ENCODE measurements around the gene TASP1. TPM values are rescaled to one million over a fixed set of nuclear protein-coding genes. Genes with fewer than 3 reads are reported as not detected.

Gene TASP1
- total RNA-seq, 1 donor from 2014 or later, result 10.3 TPM

DNA sequence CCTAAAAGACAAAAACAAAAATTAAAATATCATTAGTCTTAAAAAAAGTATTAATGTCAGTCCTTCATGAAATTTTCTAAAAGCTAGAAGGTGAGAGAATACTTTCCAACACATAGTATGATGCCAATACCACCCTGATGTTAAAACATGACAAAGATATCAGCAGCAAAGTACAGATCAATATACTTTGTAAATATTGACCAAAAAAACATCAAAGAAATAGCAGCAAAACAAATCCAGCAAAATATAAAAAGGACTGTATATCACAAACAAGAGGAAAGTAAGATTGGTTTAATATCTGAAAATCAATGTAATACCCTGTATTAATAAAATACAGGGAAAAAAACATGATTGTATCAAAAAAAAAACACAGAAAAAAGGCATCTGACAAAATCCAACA lies 51.4 kb downstream of the TASP1 start:
- no peak overlapping the region for H3K27ac Mint-ChIP-seq (ENCODE audit: unreplicated experiment)
- no peak overlapping the region for H3K4me2 ChIP-seq (ENCODE audit: low read length)
- peaks cover 4% of the 10 kb centered on the region for H3K9me3 ChIP-seq (ENCODE audit: insufficient read depth, low read depth, low read length)
- peaks cover 9% of the 10 kb centered on the region for H3K36me3 Mint-ChIP-seq (ENCODE audit: low read depth, unreplicated experiment)
- H3K4me3 Mint-ChIP-seq (ENCODE audit: unreplicated experiment), result no peak overlapping the region
- DNase-seq (ENCODE audit: low read depth) (no peak), FAIRE-seq (no peak)
- H3K4me1 Mint-ChIP-seq (ENCODE audit: low read depth, unreplicated experiment), result no peaks in the 10 kb centered on the region
- no peak overlapping the region for H2AFZ ChIP-seq (ENCODE audit: low read depth, low read length)
- no peaks in the 10 kb centered on the region for H3K4me1 ChIP-seq (ENCODE audit: insufficient read depth, low read length)
- H3K27ac ChIP-seq (ENCODE audit: low read depth, low read length), result no peak overlapping the region
- H4K20me1 ChIP-seq (ENCODE audit: insufficient read depth, low read length), result no peaks in the 10 kb centered on the region
- no peaks in the 10 kb centered on the region for H3K27me3 Mint-ChIP-seq (ENCODE audit: low read depth, unreplicated experiment)
- H3K9ac ChIP-seq (ENCODE audit: low read length), result no peak overlapping the region
- H3K36me3 ChIP-seq (ENCODE audit: insufficient read depth, low read length), result peaks cover 5% of the 10 kb centered on the region
- no peaks in the 10 kb centered on the region for H3K27me3 ChIP-seq (ENCODE audit: insufficient read depth, low read length)
- H3K9me3 Mint-ChIP-seq (ENCODE audit: unreplicated experiment), result peaks cover 1% of the 10 kb centered on the region
- H3K4me3 ChIP-seq (ENCODE audit: insufficient read depth, low read depth, low read length), result no peak overlapping the region
- no peaks in the 10 kb centered on the region for H3K79me2 ChIP-seq (ENCODE audit: insufficient read depth, low read length)
- TF ChIP-seq, protein P1, sequence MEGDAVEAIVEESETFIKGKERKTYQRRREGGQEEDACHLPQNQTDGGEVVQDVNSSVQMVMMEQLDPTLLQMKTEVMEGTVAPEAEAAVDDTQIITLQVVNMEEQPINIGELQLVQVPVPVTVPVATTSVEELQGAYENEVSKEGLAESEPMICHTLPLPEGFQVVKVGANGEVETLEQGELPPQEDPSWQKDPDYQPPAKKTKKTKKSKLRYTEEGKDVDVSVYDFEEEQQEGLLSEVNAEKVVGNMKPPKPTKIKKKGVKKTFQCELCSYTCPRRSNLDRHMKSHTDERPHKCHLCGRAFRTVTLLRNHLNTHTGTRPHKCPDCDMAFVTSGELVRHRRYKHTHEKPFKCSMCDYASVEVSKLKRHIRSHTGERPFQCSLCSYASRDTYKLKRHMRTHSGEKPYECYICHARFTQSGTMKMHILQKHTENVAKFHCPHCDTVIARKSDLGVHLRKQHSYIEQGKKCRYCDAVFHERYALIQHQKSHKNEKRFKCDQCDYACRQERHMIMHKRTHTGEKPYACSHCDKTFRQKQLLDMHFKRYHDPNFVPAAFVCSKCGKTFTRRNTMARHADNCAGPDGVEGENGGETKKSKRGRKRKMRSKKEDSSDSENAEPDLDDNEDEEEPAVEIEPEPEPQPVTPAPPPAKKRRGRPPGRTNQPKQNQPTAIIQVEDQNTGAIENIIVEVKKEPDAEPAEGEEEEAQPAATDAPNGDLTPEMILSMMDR (IDR thresholded peaks at IDR 0.05; ENCODE audit: insufficient read depth, low read depth, low read length), result no peak
- no peak for TF ChIP-seq EZH2 (IDR thresholded peaks at IDR 0.05; ENCODE audit: insufficient read depth, low read length)

DNA sequence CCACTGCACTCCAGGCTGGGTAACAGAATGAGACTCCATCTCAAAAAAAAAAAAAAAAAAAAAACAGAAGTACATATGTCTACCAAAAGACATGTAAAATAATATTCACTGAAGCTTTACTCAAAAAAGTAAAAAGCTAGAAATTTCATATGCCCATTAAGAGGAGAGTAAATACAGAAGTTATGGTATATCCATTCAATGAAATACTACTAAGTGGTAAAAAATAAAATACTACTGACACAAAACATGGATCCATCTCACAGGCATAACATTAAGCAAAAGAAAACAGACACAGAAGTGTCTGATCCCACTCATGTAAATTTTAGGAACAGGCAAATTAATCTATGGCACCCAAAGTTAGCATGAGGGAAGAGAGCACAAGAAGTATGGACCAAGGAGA lies 52.6 kb downstream of the TASP1 start:
- Mint-ChIP-seq H3K27me3 (ENCODE audit: low read depth, unreplicated experiment) (no peaks in the 10 kb centered on the region), H3K27ac (ENCODE audit: unreplicated experiment) (no peak overlapping the region), H3K4me1 (ENCODE audit: low read depth, unreplicated experiment) (no peaks in the 10 kb centered on the region), H3K9me3 (ENCODE audit: unreplicated experiment) (peaks cover 1% of the 10 kb centered on the region), H3K4me3 (ENCODE audit: unreplicated experiment) (no peak overlapping the region), H3K36me3 (ENCODE audit: low read depth, unreplicated experiment) (peaks cover 9% of the 10 kb centered on the region)
- Histone ChIP-seq H4K20me1 (ENCODE audit: insufficient read depth, low read length) (no peaks in the 10 kb centered on the region), H3K4me1 (ENCODE audit: insufficient read depth, low read length) (no peaks in the 10 kb centered on the region), H3K9ac (ENCODE audit: low read length) (no peak overlapping the region), H3K27ac (ENCODE audit: low read depth, low read length) (no peak overlapping the region), H3K36me3 (ENCODE audit: insufficient read depth, low read length) (peaks cover 5% of the 10 kb centered on the region), H3K4me2 (ENCODE audit: low read length) (no peak overlapping the region), H3K9me3 (ENCODE audit: insufficient read depth, low read depth, low read length) (peaks cover 4% of the 10 kb centered on the region), H2AFZ (ENCODE audit: low read depth, low read length) (no peak overlapping the region), H3K27me3 (ENCODE audit: insufficient read depth, low read length) (no peaks in the 10 kb centered on the region), H3K79me2 (ENCODE audit: insufficient read depth, low read length) (no peaks in the 10 kb centered on the region), H3K4me3 (ENCODE audit: insufficient read depth, low read depth, low read length) (no peak overlapping the region)
- no peak for DNase-seq (ENCODE audit: low read depth)
- no peak for FAIRE-seq
- TF ChIP-seq EZH2 (IDR thresholded peaks at IDR 0.05; ENCODE audit: insufficient read depth, low read length), result no peak
- TF ChIP-seq, protein P1 (IDR thresholded peaks at IDR 0.05; ENCODE audit: insufficient read depth, low read depth, low read length), result no peak

DNA sequence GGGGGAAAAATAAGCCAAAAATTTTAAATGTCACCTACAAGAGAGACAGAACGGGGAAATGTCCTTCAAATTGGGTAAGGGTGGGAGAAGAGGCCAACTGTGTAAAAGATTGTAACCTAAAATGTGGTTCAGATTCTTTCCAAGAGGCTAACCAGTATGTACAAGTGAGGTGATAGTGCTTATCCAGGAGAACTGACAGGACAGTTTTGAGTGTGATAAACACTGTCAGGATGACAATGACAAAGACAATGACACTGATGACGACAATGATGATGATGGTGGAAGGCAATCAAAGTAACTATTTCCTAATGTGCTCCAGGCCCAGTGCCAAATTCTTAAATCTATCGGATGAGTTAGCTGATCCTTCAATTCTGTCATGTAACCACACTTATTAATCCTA lies 57.3 kb downstream of the TASP1 start:
- no peaks in the 10 kb centered on the region for H3K79me2 ChIP-seq (ENCODE audit: insufficient read depth, low read length)
- no peak overlapping the region for H3K4me3 ChIP-seq (ENCODE audit: insufficient read depth, low read depth, low read length)
- H3K4me2 ChIP-seq (ENCODE audit: low read length), result no peak overlapping the region
- H3K36me3 Mint-ChIP-seq (ENCODE audit: low read depth, unreplicated experiment), result peaks cover 9% of the 10 kb centered on the region
- no peak for FAIRE-seq
- no peaks in the 10 kb centered on the region for H3K27me3 ChIP-seq (ENCODE audit: insufficient read depth, low read length)
- H3K27ac ChIP-seq (ENCODE audit: low read depth, low read length), result no peak overlapping the region
- no peak overlapping the region for H2AFZ ChIP-seq (ENCODE audit: low read depth, low read length)
- H3K4me3 Mint-ChIP-seq (ENCODE audit: unreplicated experiment), result no peak overlapping the region
- no peaks in the 10 kb centered on the region for H4K20me1 ChIP-seq (ENCODE audit: insufficient read depth, low read length)
- DNase-seq (ENCODE audit: low read depth), result no peak
- no peak overlapping the region for H3K9ac ChIP-seq (ENCODE audit: low read length)
- H3K36me3 ChIP-seq (ENCODE audit: insufficient read depth, low read length), result peaks cover 5% of the 10 kb centered on the region
- H3K9me3 Mint-ChIP-seq (ENCODE audit: unreplicated experiment), result no peaks in the 10 kb centered on the region
- no peaks in the 10 kb centered on the region for H3K4me1 ChIP-seq (ENCODE audit: insufficient read depth, low read length)
- H3K27me3 Mint-ChIP-seq (ENCODE audit: low read depth, unreplicated experiment), result no peaks in the 10 kb centered on the region
- H3K9me3 ChIP-seq (ENCODE audit: insufficient read depth, low read depth, low read length), result peaks cover 4% of the 10 kb centered on the region
- no peak overlapping the region for H3K27ac Mint-ChIP-seq (ENCODE audit: unreplicated experiment)
- no peaks in the 10 kb centered on the region for H3K4me1 Mint-ChIP-seq (ENCODE audit: low read depth, unreplicated experiment)
- TF ChIP-seq, protein P1 (IDR thresholded peaks at IDR 0.05; ENCODE audit: insufficient read depth, low read depth, low read length), result no peak
- no peak for TF ChIP-seq EZH2 (IDR thresholded peaks at IDR 0.05; ENCODE audit: insufficient read depth, low read length)
